Hematopoietic multipotent progenitor cell treated with erythropoietin and hydrocortisone succinate and interleukin-3 and kit ligand, for 17 days (in vitro differentiated cells): Measurements from ENCODE around the gene HTR6.
"Not testable (repeated sequence)": the region's sequence is repeated elsewhere in the genome, so short reads cannot be mapped to it uniquely, and the experiment has no call there.

Experiments
- DNase-seq: peaks from one replicate; pipeline ENCODE4 v3.0.0-alpha.2; 2015; ENCODE audit warnings: low spot score

HTR6 gene

GRCh38 chr1:19664453-19665185 lies at the start of gene HTR6:
HTR6 (plus strand) TSS chr1:19664875; CDS start chr1:19665754, 879 bp downstream.
- no peak for DNase-seq

DNA sequence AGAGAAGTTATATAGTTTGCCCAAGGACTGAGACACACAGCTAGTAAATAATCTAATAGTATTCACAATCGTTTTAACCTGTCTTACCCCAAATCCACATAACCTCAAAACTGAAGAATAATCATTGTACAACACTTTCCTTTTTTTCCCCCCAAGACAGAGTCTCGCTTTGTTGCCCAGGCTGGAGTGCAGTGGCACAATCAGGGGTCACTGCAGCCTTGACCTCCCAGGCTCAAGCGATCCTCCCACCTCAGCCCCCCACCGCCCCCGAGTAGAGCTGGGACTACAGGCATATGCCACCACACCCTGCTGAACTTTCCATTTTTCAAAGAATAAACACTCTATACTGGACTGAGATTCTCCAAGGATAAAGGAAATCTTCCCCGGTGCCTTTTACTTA lies 49.2 kb upstream of the HTR6 start:
- DNase-seq: no peak

GRCh38 chr1:19616489-19616888 lies 48.2 kb upstream of the HTR6 start:
- DNase-seq: no peak

DNA sequence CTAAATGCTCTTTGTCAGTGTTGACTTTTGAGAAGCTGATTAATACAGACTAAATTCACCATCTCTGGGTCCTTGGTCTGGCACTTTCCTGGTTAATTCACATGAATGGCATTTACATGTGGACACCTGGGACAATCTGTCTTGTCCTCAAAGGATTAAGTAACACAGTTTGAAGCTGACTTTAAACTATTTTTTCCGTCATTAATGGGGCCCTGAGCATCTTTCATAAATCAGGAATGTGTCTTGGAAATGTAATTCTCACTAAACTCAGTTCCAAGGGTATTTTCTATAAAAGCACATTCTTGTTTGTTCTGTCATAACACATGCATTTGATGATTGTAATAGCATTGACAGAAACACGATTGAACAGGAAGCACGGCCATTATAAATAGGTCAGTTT lies 47.3 kb upstream of the HTR6 start:
- no peak for DNase-seq

- DNase-seq: no peak
Measured at GRCh38 chr1:19618428-19618827, 46.2 kb upstream of the HTR6 start.

GRCh38 chr1:19619697-19620384 lies 44.8 kb upstream of the HTR6 start:
- DNase-seq: no peak

DNA sequence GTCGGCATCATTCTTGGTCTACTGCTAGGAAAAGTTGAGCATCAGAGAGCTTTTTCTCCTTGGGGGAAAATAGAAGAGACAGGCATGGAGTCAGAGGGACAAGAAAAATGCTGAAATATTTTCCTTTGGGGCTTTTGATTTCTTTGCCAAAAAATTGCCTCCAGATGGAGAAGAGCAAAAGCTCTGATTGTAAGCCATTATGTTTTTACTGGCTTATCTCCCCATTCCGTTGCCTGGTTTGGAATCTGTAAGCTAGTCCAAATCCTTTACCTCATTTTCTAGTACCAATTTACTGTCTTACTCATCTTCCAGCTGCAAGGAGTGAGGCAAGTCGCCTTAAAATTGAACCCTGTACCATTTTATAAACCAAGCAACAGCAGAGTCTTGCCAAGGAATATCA lies 43.9 kb upstream of the HTR6 start:
- no peak for DNase-seq

GRCh38 chr1:19621274-19621950 lies 43.3 kb upstream of the HTR6 start:
- no peak for DNase-seq

DNA sequence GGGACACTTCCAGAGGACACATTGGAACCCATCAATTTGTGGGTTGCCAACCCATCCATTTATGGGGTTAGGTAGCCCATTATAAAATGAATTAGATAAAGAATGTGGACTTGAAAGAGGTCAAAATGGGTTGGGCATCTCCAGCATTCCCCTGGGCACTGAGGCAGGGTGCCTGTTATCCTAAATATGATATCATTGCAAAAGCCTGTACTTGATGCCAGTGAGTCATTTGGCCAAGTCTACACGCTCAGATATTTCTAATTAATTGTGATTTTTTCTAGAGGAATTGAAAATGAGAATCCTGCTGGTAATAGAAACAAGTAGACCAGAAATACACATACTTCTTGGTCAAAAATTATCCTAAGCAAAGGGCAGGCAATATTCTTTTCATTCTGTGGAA lies 42.5 kb upstream of the HTR6 start:
- DNase-seq: no peak

GRCh38 chr1:19623523-19623922 lies 41.2 kb upstream of the HTR6 start:
- no peak for DNase-seq

- no peak for DNase-seq
Measured at GRCh38 chr1:19625291-19625937, 39.3 kb upstream of the HTR6 start.

DNA sequence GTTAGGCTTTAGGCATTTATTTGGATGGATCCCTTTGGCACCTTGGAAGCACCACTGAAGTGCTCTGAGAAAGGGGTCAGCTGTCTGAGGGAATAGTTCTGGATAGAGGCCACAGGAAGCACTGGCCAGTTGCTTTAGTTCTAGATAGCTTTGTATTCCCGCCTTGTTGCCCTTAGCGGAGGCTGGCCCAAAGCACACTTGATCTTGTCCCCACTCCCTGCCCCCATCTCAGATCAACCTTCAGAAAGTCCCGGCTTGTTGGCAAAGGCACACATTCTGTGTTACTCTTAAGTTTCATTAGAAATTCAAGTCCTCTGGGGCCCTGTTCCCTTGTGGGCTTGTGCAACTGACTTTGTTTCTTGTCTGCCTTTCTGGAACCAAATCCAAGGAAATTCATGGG lies 35.8 kb upstream of the HTR6 start:
- DNase-seq: no peak

DNA sequence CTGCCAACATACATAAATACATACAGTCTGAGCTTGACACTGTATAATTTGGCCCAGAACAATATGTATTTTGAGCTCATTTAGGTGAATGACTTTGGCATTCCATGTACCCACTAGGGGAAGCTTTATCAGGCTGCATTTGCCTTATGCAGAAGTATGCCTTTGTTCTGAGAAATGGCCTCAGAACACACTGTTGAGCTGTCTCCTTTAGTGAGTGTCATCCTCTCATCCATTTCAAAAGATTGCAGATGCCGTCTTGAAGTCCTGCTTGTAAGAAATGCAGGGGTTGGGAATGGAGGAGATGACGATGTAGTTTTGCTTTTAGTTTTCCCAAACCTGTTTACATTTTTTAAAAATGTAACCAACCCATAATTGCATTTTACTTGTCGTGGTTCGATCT lies 35.3 kb upstream of the HTR6 start:
- no peak for DNase-seq

- not testable (repeated sequence) for DNase-seq
Measured at GRCh38 chr1:19630192-19630591, 34.5 kb upstream of the HTR6 start.

- no peak for DNase-seq
Measured at GRCh38 chr1:19630720-19631395, 33.8 kb upstream of the HTR6 start.

GRCh38 chr1:19632211-19632610 lies 32.5 kb upstream of the HTR6 start:
- DNase-seq: no peak

DNA sequence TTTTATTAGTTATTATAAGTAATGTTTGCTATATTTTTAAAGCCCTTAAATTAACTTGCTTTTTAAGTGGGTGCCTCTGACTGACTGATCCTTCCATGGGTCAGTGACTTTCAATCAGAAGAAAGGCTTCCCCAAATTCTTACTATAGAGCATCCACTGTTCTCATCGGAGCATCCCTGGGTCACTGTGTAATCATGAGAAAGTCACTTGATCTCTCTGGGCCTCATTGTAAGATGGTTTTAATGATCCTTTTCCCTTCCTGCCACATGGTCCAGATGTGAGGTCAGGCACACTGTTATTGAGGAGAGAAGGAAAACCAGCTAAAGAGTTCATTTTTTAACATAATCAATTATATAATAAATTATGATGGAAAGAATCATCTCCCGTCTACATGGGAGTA lies 31.6 kb upstream of the HTR6 start:
- no peak for DNase-seq

- not testable (repeated sequence) for DNase-seq
Measured at GRCh38 chr1:19635064-19635463, 29.6 kb upstream of the HTR6 start.

- DNase-seq: no peak
Measured at GRCh38 chr1:19635646-19636045, 29.0 kb upstream of the HTR6 start.

DNA sequence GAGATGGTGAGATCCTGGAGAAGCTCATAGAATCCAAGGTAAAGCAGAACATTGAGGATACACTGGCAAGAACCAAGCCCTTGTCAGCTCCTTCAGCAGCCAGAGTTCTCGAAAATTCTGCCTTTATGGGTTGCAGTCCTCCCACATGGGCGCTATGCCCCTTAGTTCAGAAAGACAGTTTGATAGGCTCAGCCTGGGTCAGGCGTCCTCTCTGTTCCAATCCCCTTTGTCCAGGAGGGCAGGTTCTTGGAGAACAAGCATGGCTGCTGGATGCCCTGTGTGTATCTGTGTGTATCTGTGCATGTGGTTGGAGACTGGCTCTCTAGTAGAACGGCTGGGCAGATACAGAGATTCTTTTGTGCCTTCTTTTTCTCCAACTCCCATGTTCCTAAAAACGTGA lies 28.6 kb upstream of the HTR6 start:
- no peak for DNase-seq

DNA sequence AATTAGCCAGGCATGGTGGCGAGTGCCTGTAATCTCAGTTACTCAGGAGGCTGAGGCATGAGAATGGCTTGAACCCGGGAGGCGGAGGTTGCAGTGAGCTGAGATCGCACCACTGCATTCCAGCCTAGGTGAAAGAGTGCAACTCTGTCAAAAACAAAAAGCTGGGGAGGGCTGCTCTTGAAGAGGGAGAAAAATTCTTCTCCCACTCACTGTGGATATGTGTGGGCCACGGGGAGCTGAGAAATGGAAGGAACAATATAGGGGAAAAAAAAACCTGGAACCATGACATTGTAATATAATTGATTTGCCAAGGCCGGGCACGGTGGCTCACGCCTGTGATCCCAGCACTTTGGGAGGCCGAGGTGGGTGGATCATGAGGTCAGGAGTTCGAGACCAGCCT lies 27.9 kb upstream of the HTR6 start:
- DNase-seq: not testable (repeated sequence)

DNA sequence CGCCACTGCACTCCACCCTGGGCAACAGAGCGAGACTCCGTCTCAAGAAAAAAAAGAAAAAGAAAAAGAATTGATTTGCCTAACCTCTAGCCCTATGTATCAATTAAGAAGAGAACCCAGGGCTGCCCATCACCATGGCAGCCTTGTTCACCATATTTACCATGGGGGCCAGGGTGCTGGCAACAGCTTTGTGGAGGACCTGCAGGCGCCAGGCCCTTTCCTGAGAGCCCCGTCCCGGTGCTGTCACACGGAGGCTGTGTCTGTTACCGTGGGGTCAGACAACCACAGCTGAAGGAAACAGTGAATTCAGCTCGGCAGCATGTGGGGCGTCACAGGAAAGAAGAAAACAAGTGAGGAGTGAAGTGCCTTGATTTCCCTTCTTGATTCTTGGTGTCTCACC lies 27.1 kb upstream of the HTR6 start:
- DNase-seq: no peak
